Esophagus squamous epithelium (tissue), 5 donors: ENCODE data around the gene KRT72. TPM values are rescaled to one million over a fixed set of nuclear protein-coding genes. Genes with fewer than 3 reads are reported as not detected.

Experiments used
- DNase-seq: peaks from one replicate; lab custom pipeline; 2025; lab: John Stamatoyannopoulos, UW
- H3K27ac ChIP-seq, 4 donors: fragments of 200-600 bp; sonication (generic); one replicate each; pipeline ENCODE4 v1.5.1; 2016 to 2019; ENCODE audit warnings: mild to moderate bottlenecking in 1 of 4
- H3K27me3 ChIP-seq, 4 donors: fragments of 200-600 bp; sonication (generic); 1 replicate in 3 of 4; 2 replicates in 1 of 4; pipeline versions ENCODE4 v1.5.1 to v1.6.0; 2017 to 2021; ENCODE audit warnings: antibody characterized with exemption in 1 of 4
- H3K36me3 ChIP-seq, 3 donors: fragments of 200-600 bp; sonication (generic); one replicate each; pipeline ENCODE4 v1.5.1; 2016 to 2019
- H3K4me1 ChIP-seq, 3 donors: fragments of 200-600 bp; sonication (generic); one replicate each; pipeline ENCODE4 v1.5.1; 2017 to 2019
- H3K4me3 ChIP-seq, 4 donors: fragments of 200-600 bp; sonication (generic); 1 replicate in 3 of 4; 2 replicates in 1 of 4; pipeline ENCODE4 v1.5.1; 2016 to 2019; ENCODE audit warnings: mild to moderate bottlenecking in 2 of 4, moderate library complexity in 1 of 4
- H3K9me3 ChIP-seq, 3 donors: fragments of 200-600 bp; sonication (generic); one replicate each; pipeline ENCODE4 v1.5.1; 2016 to 2019
- CTCF ChIP-seq, 6 experiments: fragments of 450-650 bp in 4 of 6; fragments of 200-600 bp in 2 of 6; sonication (generic) in 2 of 6; IDR thresholded peaks; one replicate each; pipeline ENCODE4 v1.5.1; 2016 to 2019; ENCODE audit warnings: antibody characterized with exemption in 6 of 6, mild to moderate bottlenecking in 4 of 6, moderate library complexity in 4 of 6
- POLR2A ChIP-seq, 4 donors: fragments of 450-650 bp; IDR thresholded peaks; one replicate each; pipeline ENCODE4 v1.6.1; 2017; ENCODE audit warnings: antibody characterized with exemption in 4 of 4, mild to moderate bottlenecking in 4 of 4, moderate library complexity in 3 of 4
- WGBS, 2 donors: methylation state at CpG; one replicate each; pipeline ENCODE4 v1.1.5; 2018; 5-methylcytosine and 5-hydroxymethylcytosine counted together
- intact Hi-C: fragments of 100-400 bp; cut with DNase I; formaldehyde crosslinking; loops from one replicate; pipeline ENCODE4 v1.15.0; 2022
- total RNA-seq, 4 donors: library from RNA; depleted of rRNA; stranded (reverse); fragments of >200 nt; gene quantifications; one replicate each; pipeline ENCODE4 v1.1.0, GENCODE V29; 2016
- donor health status: DM: yes; HTN: yes; CAD: no.

KRT72 gene
- total RNA-seq, 4 donors from 2014 or later = not detected

GRCh38 chr12:52641468-52641867 lies 40.2 kb upstream of the KRT72 start:
- Histone ChIP-seq H3K27me3 (peaks cover 0 to 24% (median 0%) of the 10 kb centered on the region in 4 donors), H3K9me3 (no peaks in the 10 kb centered on the region), H3K27ac (no peak overlapping the region), H3K36me3 (no peaks in the 10 kb centered on the region), H3K4me1 (peaks cover 0 to 8% (median 0%) of the 10 kb centered on the region in 3 donors), H3K4me3 (no peak overlapping the region)
- intact Hi-C loops = no loop called here
- TF ChIP-seq POLR2A (IDR thresholded peaks at IDR 0.05) (no peak), CTCF (IDR thresholded peaks at IDR 0.05) (no peak)
- WGBS, 2 donors = 46 to 52% methylated on average over 4 of the region's 4 CpGs
- DNase-seq = no peak

GRCh38 chr12:52637299-52637698 lies 36.0 kb upstream of the KRT72 start:
- intact Hi-C loops = no loop called here
- H3K4me3 ChIP-seq = no peak overlapping the region
- 79 to 93% methylated on average over 4 of the region's 4 CpGs for WGBS, 2 donors
- no peaks in the 10 kb centered on the region for H3K9me3 ChIP-seq
- no peaks in the 10 kb centered on the region for H3K36me3 ChIP-seq
- DNase-seq = no peak
- peaks cover 0 to 15% (median 0%) of the 10 kb centered on the region in 3 donors for H3K4me1 ChIP-seq
- peaks cover 0 to 26% (median 0%) of the 10 kb centered on the region in 4 donors for H3K27me3 ChIP-seq
- no peak overlapping the region for H3K27ac ChIP-seq
- no peak for TF ChIP-seq CTCF (IDR thresholded peaks at IDR 0.05)
- TF ChIP-seq POLR2A (IDR thresholded peaks at IDR 0.05) = no peak

- no peak overlapping the region for H3K27ac ChIP-seq
- no peaks in the 10 kb centered on the region for H3K36me3 ChIP-seq
- H3K27me3 ChIP-seq = peaks cover 0 to 20% (median 0%) of the 10 kb centered on the region in 4 donors
- DNase-seq = no peak
- WGBS, 2 donors = 56 to 61% methylated on average over 5 of the region's 5 CpGs
- no peaks in the 10 kb centered on the region for H3K9me3 ChIP-seq
- intact Hi-C loops = no loop called here
- peaks cover 0 to 15% (median 0%) of the 10 kb centered on the region in 3 donors for H3K4me1 ChIP-seq
- TF ChIP-seq CTCF (IDR thresholded peaks at IDR 0.05) = no peak
- TF ChIP-seq POLR2A (IDR thresholded peaks at IDR 0.05) = no peak
- H3K4me3 ChIP-seq = no peak overlapping the region
These were observed 35.5 kb upstream of the KRT72 start for GRCh38 chr12:52636592-52637258.

- Histone ChIP-seq H3K27ac (no peak overlapping the region), H3K4me3 (no peak overlapping the region), H3K27me3 (peaks cover 0 to 20% (median 0%) of the 10 kb centered on the region in 4 donors), H3K4me1 (peaks cover 0 to 15% (median 0%) of the 10 kb centered on the region in 3 donors), H3K36me3 (no peaks in the 10 kb centered on the region), H3K9me3 (no peaks in the 10 kb centered on the region)
- intact Hi-C loops = no loop called here
- 48 to 69% methylated on average over 3 to 4 of the region's 6 CpGs for WGBS, 2 donors
- TF ChIP-seq CTCF (IDR thresholded peaks at IDR 0.05) = no peak
- TF ChIP-seq POLR2A (IDR thresholded peaks at IDR 0.05) = no peak
- no peak for DNase-seq
These were observed 34.9 kb upstream of the KRT72 start for GRCh38 chr12:52636189-52636588.

GRCh38 chr12:52634266-52635056 lies 33.2 kb upstream of the KRT72 start:
- TF ChIP-seq POLR2A (IDR thresholded peaks at IDR 0.05) (no peak), CTCF (IDR thresholded peaks at IDR 0.05) (no peak)
- Histone ChIP-seq H3K4me1 (peaks cover 0 to 15% (median 0%) of the 10 kb centered on the region in 3 donors), H3K4me3 (no peak overlapping the region), H3K36me3 (no peaks in the 10 kb centered on the region), H3K27ac (no peak overlapping the region), H3K27me3 (peaks cover 0 to 31% (median 0%) of the 10 kb centered on the region in 4 donors), H3K9me3 (no peaks in the 10 kb centered on the region)
- intact Hi-C loops = no loop called here
- no peak for DNase-seq
- WGBS, 2 donors = 29 to 31% methylated on average over 4 of the region's 7 CpGs
